GM10248 (cell line): ENCODE data around the gene PLCL2.

Experiments used
- CTCF ChIA-PET: fragments of 300-600 bp; sonication (Branson Sonifier 250); formaldehyde crosslinking; extraction: SDS; loops from one replicate; lab custom pipeline; 2021; ENCODE audit warnings: antibody characterized with exemption; lab: Yijun Ruan, JAX
- POLR2A ChIA-PET: fragments of 350-650 bp; sonication (Branson Sonifier 250); formaldehyde crosslinking; extraction: SDS; loops from one replicate; lab custom pipeline; 2020; ENCODE audit warnings: antibody characterized with exemption; lab: Yijun Ruan, JAX
- DNase-seq: peaks from one replicate; pipeline ENCODE4 v3.0.0; 2012; ENCODE audit errors: extremely low spot score
- CTCF ChIP-seq: IDR thresholded peaks from 2 replicates; pipeline ENCODE4 v1.5.1; 2012; ENCODE audit warnings: mild to moderate bottlenecking, low read depth; ENCODE audit errors: extremely low read depth, missing control alignments, control extremely low read depth

PLCL2 gene

GRCh38 chr3:16896820-16897219, 12.1 kb downstream of the PLCL2 start:
- CTCF ChIA-PET, result interaction anchor here (1.1 to 4.2 kb wide), 6 partner anchors 8 to 295 kb away, joined by 3 to 23 read pairs (median 4); partner anchors contain the start of gene PLCL2
- POLR2A ChIA-PET, result interaction anchor here (1.5 kb wide), 1 partner anchor 11 kb away, joined by 4 read pairs; no protein-coding TSS in a partner anchor
- DNase-seq, result no peak

GRCh38 chr3:16897254-16897926, 12.6 kb downstream of the PLCL2 start:
- CTCF ChIA-PET, result interaction anchor here (1.1 to 4.2 kb wide), 4 partner anchors 10 to 296 kb away, joined by 3 to 23 read pairs (median 7); partner anchors contain the start of gene PLCL2

More at GRCh38 chr3:16896820-16897219, 12.1 kb downstream of the PLCL2 start:
- no peak for TF ChIP-seq CTCF

GRCh38 chr3:16898595-16899395, 14.0 kb downstream of the PLCL2 start:
- ChIA-PET POLR2A (interaction anchor here (1.2 kb wide), 1 partner anchor 10 kb away, joined by 3 read pairs; no protein-coding TSS in a partner anchor), CTCF (interaction anchor here (0.9 to 2.7 kb wide), 6 partner anchors 10 to 70 kb away, joined by 3 to 8 read pairs (median 4); partner anchors contain the start of gene PLCL2)

More at GRCh38 chr3:16897254-16897926, 12.6 kb downstream of the PLCL2 start:
- DNase-seq, result peak; percentile 35
- POLR2A ChIA-PET, result interaction anchor here (1.5 kb wide), 1 partner anchor 11 kb away, joined by 4 read pairs; no protein-coding TSS in a partner anchor
- TF ChIP-seq CTCF, result no peak

GRCh38 chr3:16899919-16900318, 15.2 kb downstream of the PLCL2 start:
- ChIA-PET POLR2A (interaction anchor here (1.2 kb wide), 1 partner anchor 11 kb away, joined by 3 read pairs; no protein-coding TSS in a partner anchor), CTCF (interaction anchor here (1.2 to 2.7 kb wide), 4 partner anchors 9 to 130 kb away, joined by 3 to 8 read pairs (median 6); no protein-coding TSS in a partner anchor)
- no peak for DNase-seq
- TF ChIP-seq CTCF, result no peak

More at GRCh38 chr3:16898595-16899395, 14.0 kb downstream of the PLCL2 start:
- TF ChIP-seq CTCF, result no peak
- no peak for DNase-seq

GRCh38 chr3:16900779-16901440, 16.2 kb downstream of the PLCL2 start:
- DNase-seq, result no peak
- CTCF ChIA-PET, result interaction anchor here (2.1 to 2.7 kb wide), 2 partner anchors 14 to 129 kb away, joined by 4 to 7 read pairs; no protein-coding TSS in a partner anchor
- TF ChIP-seq CTCF, result no peak
- POLR2A ChIA-PET, result no interaction called here
